ENCODE data around the gene TRPM8. TPM values are rescaled to one million over a fixed set of nuclear protein-coding genes. Genes with fewer than 3 reads are reported as not detected.
"Not testable (repeated sequence)": the region's sequence is repeated elsewhere in the genome, so short reads cannot be mapped to it uniquely, and the experiment has no call there.

Gene TRPM8
- 10 to 100 TPM; 71.1 to 71.3 TPM for total RNA-seq

DNA sequence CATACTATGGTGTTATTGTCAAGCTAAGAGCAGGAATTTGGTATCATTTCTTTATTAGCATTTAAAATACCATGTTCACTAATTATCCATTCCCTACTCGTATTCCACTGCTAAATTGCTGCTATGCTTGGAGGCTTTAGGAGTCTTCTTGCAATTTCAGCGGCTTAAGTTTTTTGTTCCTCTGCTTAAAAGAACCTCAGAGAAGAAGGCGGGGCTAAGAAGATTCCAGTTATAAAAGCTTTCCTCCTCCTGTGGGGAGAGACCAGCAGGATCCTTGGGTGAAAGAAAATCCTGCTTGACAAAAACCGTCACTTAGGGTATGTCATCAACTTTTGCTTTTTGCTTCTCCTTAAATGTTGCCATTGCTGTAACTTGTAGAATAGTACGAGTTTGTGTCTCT lies at the start of gene TRPM8:
TSS of gene TRPM8 (plus strand) at position 258 of the 400 bp plus-strand sequence. CDS start 9,165 bp downstream, outside the sequence.
- DNase-seq (ENCODE audit: low spot score) = no peak
- Histone ChIP-seq H3K4me1 (replicated peaks) (no peaks in the 10 kb centered on the region), H3K27ac (no peak within 1 kb of the TSS), H3K36me3 (no peaks in the 10 kb centered on the region), H3K9me3 (no peaks in the 10 kb centered on the region), H3K27me3 (replicated peaks; ENCODE audit: insufficient read depth) (no peaks in the 10 kb centered on the region), H3K4me3 (peak within 1 kb of the TSS; percentile 24 to 26)
- TF ChIP-seq, protein P1, sequence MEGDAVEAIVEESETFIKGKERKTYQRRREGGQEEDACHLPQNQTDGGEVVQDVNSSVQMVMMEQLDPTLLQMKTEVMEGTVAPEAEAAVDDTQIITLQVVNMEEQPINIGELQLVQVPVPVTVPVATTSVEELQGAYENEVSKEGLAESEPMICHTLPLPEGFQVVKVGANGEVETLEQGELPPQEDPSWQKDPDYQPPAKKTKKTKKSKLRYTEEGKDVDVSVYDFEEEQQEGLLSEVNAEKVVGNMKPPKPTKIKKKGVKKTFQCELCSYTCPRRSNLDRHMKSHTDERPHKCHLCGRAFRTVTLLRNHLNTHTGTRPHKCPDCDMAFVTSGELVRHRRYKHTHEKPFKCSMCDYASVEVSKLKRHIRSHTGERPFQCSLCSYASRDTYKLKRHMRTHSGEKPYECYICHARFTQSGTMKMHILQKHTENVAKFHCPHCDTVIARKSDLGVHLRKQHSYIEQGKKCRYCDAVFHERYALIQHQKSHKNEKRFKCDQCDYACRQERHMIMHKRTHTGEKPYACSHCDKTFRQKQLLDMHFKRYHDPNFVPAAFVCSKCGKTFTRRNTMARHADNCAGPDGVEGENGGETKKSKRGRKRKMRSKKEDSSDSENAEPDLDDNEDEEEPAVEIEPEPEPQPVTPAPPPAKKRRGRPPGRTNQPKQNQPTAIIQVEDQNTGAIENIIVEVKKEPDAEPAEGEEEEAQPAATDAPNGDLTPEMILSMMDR (IDR thresholded peaks at IDR 0.05) = no peak
- TF ChIP-seq POLR2AphosphoS5 (IDR thresholded peaks at IDR 0.05) (peak; percentile 40), POLR2A (IDR thresholded peaks at IDR 0.05) (no peak)
- intact Hi-C loops (cut with DNase I) = no loop called here
- 19% methylated on average over 5 of the region's 5 CpGs for WGBS

DNA sequence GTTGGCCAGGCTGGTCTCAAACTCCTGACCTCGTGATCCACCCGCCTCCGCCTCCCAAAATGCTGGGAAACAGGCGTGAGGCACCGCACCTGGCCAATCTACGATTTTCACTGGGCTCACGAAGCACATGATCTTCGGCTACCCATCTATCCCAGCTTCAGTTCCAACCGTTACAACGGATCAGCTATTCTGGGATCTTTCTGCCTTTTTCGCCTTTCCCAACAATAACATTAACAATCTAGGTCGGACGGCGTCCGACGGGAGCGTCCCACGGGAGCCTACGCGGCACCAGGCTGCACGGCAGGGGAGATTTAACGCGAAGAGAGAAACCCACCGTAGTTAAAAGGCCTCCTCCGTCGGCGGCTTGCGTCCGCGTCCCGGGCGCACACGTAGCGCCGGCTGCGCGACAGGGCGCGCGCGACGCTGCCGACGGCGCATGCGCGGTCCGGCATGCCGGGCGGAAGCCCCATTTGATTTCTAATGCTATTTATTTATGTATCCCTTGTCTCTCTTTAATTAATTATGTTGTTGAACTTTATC lies 49.1 kb upstream of the TRPM8 start, which contains the start of gene MSL3B:
TSS of gene MSL3B (minus strand) at position 394 of the 540 bp plus-strand sequence.
- H3K9me3 ChIP-seq = no peaks in the 10 kb centered on the region
- no peak within 1 kb of the TSS for H3K27ac ChIP-seq
- intact Hi-C loops (cut with DNase I) = no loop called here
- no peaks in the 10 kb centered on the region for H3K4me1 ChIP-seq (replicated peaks)
- no peak for DNase-seq (ENCODE audit: low spot score)
- no peaks in the 10 kb centered on the region for H3K36me3 ChIP-seq
- no peaks in the 10 kb centered on the region for H3K27me3 ChIP-seq (replicated peaks; ENCODE audit: insufficient read depth)
- TF ChIP-seq, protein P1 (IDR thresholded peaks at IDR 0.05) = no peak
- TF ChIP-seq POLR2AphosphoS5 (IDR thresholded peaks at IDR 0.05) = peak; percentile 34
- 14% methylated on average over 50 of the region's 50 CpGs for WGBS
- peak within 1 kb of the TSS; percentile 32 to 35 for H3K4me3 ChIP-seq

DNA sequence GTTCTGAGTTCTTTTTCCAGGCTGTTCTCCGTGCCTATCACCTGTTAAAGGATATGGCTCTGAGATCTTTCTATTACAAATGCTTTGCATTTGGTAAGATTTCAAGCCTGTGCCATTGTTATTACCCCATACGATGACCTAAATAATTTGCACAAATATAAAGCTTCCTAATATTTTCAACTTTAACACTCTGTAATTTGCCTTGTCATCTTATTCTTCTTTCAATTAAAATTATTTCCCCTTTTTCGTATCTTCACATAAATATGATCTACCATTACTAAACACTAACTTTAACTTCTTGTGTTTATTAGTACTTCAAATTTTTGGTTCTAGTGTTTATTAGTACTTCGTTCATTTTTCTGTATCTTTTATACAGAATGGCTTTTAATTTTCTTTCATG lies 45.7 kb upstream of the TRPM8 start:
- no peaks in the 10 kb centered on the region for H3K36me3 ChIP-seq
- H3K27ac ChIP-seq = no peak overlapping the region
- no peaks in the 10 kb centered on the region for H3K27me3 ChIP-seq (replicated peaks; ENCODE audit: insufficient read depth)
- H3K4me3 ChIP-seq = no peak overlapping the region
- 56% methylated on average over 4 of the region's 4 CpGs for WGBS
- no peaks in the 10 kb centered on the region for H3K9me3 ChIP-seq
- TF ChIP-seq POLR2AphosphoS5 (IDR thresholded peaks at IDR 0.05) = no peak
- no peak for DNase-seq (ENCODE audit: low spot score)
- intact Hi-C loops (cut with DNase I) = no loop called here
- H3K4me1 ChIP-seq (replicated peaks) = no peaks in the 10 kb centered on the region

DNA sequence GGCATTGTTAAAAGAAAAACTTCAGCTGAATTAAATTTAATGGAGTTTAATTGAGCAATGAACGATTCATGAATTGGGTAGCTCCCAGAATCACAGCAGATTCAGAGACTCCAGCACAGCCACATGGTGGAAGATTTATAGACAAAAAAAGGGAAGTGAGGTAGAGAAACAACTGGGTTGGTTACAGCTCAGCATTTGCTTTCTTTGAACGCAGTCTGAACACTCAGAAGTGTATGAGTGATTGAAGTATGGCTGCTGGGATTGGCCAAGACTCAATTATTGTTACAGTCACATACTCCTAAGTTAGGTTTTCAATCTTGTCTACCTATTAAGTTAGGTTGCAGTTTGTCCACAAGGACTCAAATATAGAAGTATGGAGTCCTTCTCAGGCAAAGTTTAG lies 45.0 kb upstream of the TRPM8 start:
- WGBS = 43% methylated on average over 2 of the region's 2 CpGs
- H3K4me1 ChIP-seq (replicated peaks); H3K27me3 ChIP-seq (replicated peaks; ENCODE audit: insufficient read depth); intact Hi-C loops (cut with DNase I); H3K4me3 ChIP-seq; DNase-seq (ENCODE audit: low spot score); H3K36me3 ChIP-seq; H3K9me3 ChIP-seq; H3K27ac ChIP-seq: not testable (repeated sequence)

DNA sequence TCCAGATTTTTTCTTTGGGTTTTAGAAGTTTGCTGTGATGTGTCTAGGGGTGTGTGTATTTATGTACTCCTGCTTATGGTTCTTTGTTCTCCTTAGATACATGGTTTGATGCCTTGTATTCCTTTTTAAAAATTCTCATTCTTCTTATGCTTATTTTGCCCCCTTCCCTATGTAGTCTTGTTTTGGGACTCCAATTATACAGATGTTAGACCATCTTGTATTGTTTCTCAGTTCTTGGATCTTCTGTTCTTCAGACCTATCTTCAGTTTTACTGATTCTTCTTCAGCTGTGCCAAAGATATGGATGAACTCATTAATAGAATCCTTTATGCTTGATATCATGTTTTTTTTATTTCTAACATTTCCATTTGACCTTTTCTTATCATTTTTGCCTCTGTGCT lies 34.8 kb upstream of the TRPM8 start:
- Histone ChIP-seq H3K4me1 (replicated peaks) (no peaks in the 10 kb centered on the region), H3K36me3 (no peaks in the 10 kb centered on the region), H3K4me3 (no peak overlapping the region), H3K27ac (no peak overlapping the region), H3K27me3 (replicated peaks; ENCODE audit: insufficient read depth) (no peaks in the 10 kb centered on the region), H3K9me3 (no peaks in the 10 kb centered on the region)
- intact Hi-C loops (cut with DNase I) = no loop called here
- TF ChIP-seq, protein P1 (IDR thresholded peaks at IDR 0.05) = no peak
- TF ChIP-seq POLR2A (IDR thresholded peaks at IDR 0.05) (no peak), POLR2AphosphoS5 (IDR thresholded peaks at IDR 0.05) (no peak)
- no peak for DNase-seq (ENCODE audit: low spot score)

DNA sequence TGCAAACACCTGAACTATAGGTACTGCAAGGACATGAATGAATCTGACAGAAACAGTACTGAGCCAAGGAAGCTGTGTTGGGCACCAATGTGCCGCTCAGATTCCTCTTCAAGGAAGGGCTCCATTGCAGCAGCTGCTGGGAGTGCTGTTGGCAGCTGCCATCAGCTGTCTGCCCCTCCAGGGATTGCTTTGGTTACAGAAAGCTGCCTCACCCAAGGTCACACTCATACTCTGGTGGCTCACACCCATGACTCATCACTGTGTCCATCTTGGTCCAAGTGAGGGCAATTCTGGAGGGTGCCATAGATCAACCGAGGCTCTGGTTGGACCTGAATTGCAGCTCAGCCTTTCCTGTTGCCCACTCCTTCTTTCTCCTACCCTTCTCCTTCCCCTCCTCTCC lies 24.4 kb upstream of the TRPM8 start:
- H3K27ac ChIP-seq = no peak overlapping the region
- TF ChIP-seq POLR2AphosphoS5 (IDR thresholded peaks at IDR 0.05) (no peak), POLR2A (IDR thresholded peaks at IDR 0.05) (no peak)
- TF ChIP-seq, protein P1 (IDR thresholded peaks at IDR 0.05) = no peak
- no peaks in the 10 kb centered on the region for H3K27me3 ChIP-seq (replicated peaks; ENCODE audit: insufficient read depth)
- no peaks in the 10 kb centered on the region for H3K9me3 ChIP-seq
- no peaks in the 10 kb centered on the region for H3K4me1 ChIP-seq (replicated peaks)
- WGBS = 94% methylated on average over 2 of the region's 2 CpGs
- intact Hi-C loops (cut with DNase I) = no loop called here
- DNase-seq (ENCODE audit: low spot score) = no peak
- H3K36me3 ChIP-seq = no peaks in the 10 kb centered on the region
- H3K4me3 ChIP-seq = no peak overlapping the region

DNA sequence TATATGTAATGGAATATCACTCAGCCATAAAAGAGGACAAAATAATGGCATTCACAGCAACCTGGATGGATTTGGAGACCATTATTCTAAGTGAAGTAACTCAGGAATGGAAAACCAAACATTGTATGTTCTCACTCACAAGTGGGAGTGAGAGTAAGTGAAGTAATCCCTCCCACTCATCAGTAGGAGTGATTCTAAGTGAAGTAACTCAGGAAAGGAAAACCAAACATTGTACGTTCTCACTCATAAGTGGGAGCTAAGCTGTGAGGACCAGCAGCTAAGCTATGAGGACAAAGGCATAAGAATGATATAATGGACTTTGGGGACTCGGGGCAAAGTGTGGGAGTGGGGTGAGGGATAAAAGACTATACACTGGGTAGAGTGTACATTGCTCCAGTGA lies 20.9 kb upstream of the TRPM8 start:
- H3K27me3 ChIP-seq (replicated peaks; ENCODE audit: insufficient read depth); H3K4me3 ChIP-seq; H3K9me3 ChIP-seq; H3K4me1 ChIP-seq (replicated peaks); intact Hi-C loops (cut with DNase I); H3K27ac ChIP-seq; H3K36me3 ChIP-seq; DNase-seq (ENCODE audit: low spot score): not testable (repeated sequence)
- WGBS = 84% methylated on average over 2 of the region's 2 CpGs

Data from prostate gland (tissue), 2 donors.